ENCODE data around the gene UPF1. TPM values are rescaled to one million over a fixed set of nuclear protein-coding genes. Genes with fewer than 3 reads are reported as not detected.
"Not testable (repeated sequence)": the region's sequence is repeated elsewhere in the genome, so short reads cannot be mapped to it uniquely, and the experiment has no call there.

The UPF1 gene
- total RNA-seq, 1 experiment from 2014 or later: 111 TPM

- DNase-seq (ENCODE audit: low spot score): no peak
- in situ Hi-C loops (cut with HindIII; ENCODE audit: low sequenced_read_pairs): no loop called here
These were observed 73.3 kb downstream of the UPF1 start for GRCh38 chr19:18905058-18905456.

GRCh38 chr19:18905513-18906236, 73.9 kb downstream of the UPF1 start:
- in situ Hi-C loops (cut with HindIII; ENCODE audit: low sequenced_read_pairs): no loop called here
- DNase-seq (ENCODE audit: low spot score): no peak

- in situ Hi-C loops (cut with HindIII; ENCODE audit: low sequenced_read_pairs): no loop called here
- DNase-seq (ENCODE audit: low spot score): peak; percentile 49
These were observed 75.1 kb downstream of the UPF1 start for GRCh38 chr19:18906605-18907519.

- DNase-seq (ENCODE audit: low spot score): no peak
- in situ Hi-C loops (cut with HindIII; ENCODE audit: low sequenced_read_pairs): no loop called here
These were observed 77.3 kb downstream of the UPF1 start for GRCh38 chr19:18908917-18909619.

- in situ Hi-C loops (cut with HindIII; ENCODE audit: low sequenced_read_pairs): no loop called here
- no peak for DNase-seq (ENCODE audit: low spot score)
These were observed 78.3 kb downstream of the UPF1 start for GRCh38 chr19:18910010-18910409.

GRCh38 chr19:18910801-18911436, 79.2 kb downstream of the UPF1 start:
- DNase-seq (ENCODE audit: low spot score): no peak
- in situ Hi-C loops (cut with HindIII; ENCODE audit: low sequenced_read_pairs): no loop called here

- DNase-seq (ENCODE audit: low spot score): no peak
- in situ Hi-C loops (cut with HindIII; ENCODE audit: low sequenced_read_pairs): no loop called here
These were observed 81.2 kb downstream of the UPF1 start for GRCh38 chr19:18912933-18913332.

- in situ Hi-C loops (cut with HindIII; ENCODE audit: low sequenced_read_pairs): no loop called here
- DNase-seq (ENCODE audit: low spot score): no peak
These were observed 81.7 kb downstream of the UPF1 start for GRCh38 chr19:18913466-18913865.

- in situ Hi-C loops (cut with HindIII; ENCODE audit: low sequenced_read_pairs): no loop called here
- peak; percentile 60 for DNase-seq (ENCODE audit: low spot score)
These were observed 83.9 kb downstream of the UPF1 start for GRCh38 chr19:18915639-18916038.

- DNase-seq (ENCODE audit: low spot score); in situ Hi-C loops (cut with HindIII; ENCODE audit: low sequenced_read_pairs): not testable (repeated sequence)
These were observed 85.8 kb downstream of the UPF1 start for GRCh38 chr19:18917593-18917992.

Other genes starting within 250 kb of the UPF1 start
- 50.0 and 100 TPM in 2 replicates for gene REX1BD, start 243.2 kb upstream of the UPF1 start, total RNA-seq (2014; rRNA removed; shearing (Covaris generic))
- gene CRLF1, start 225.2 kb upstream of the UPF1 start, total RNA-seq (2014; rRNA removed; shearing (Covaris generic)): 148 and 169 TPM in 2 replicates
- 2.5 and 4.1 TPM in 2 replicates for gene TMEM59L, start 219.1 kb upstream of the UPF1 start, total RNA-seq (2014; rRNA removed; shearing (Covaris generic))
- gene KLHL26, start 194.9 kb upstream of the UPF1 start, total RNA-seq (2014; rRNA removed; shearing (Covaris generic)): 5.0 and 8.3 TPM in 2 replicates
- 2.1 and 2.7 TPM in 2 replicates for gene CRTC1, start 148.3 kb upstream of the UPF1 start, total RNA-seq (2014; rRNA removed; shearing (Covaris generic))
- 0.49 and 0.54 TPM in 2 replicates for gene COMP, start 40.7 kb upstream of the UPF1 start, total RNA-seq (2014; rRNA removed; shearing (Covaris generic))
- gene CERS1, start 64.2 kb downstream of the UPF1 start, total RNA-seq (2014; rRNA removed; shearing (Covaris generic)): 10.5 and 13.1 TPM in 2 replicates
- gene COPE, start 87.4 kb downstream of the UPF1 start, total RNA-seq (2014; rRNA removed; shearing (Covaris generic)): 410 and 516 TPM in 2 replicates
- 64.6 and 77.8 TPM in 2 replicates for gene DDX49, start 87.8 kb downstream of the UPF1 start, total RNA-seq (2014; rRNA removed; shearing (Covaris generic))
- gene HOMER3, start 109.3 kb downstream of the UPF1 start, total RNA-seq (2014; rRNA removed; shearing (Covaris generic)): 25.0 and 57.7 TPM in 2 replicates
- gene SUGP2, start 201.6 kb downstream of the UPF1 start, total RNA-seq (2014; rRNA removed; shearing (Covaris generic)): 37.5 and 62.9 TPM in 2 replicates
- gene ARMC6, start 201.6 kb downstream of the UPF1 start, total RNA-seq (2014; rRNA removed; shearing (Covaris generic)): 86.0 and 90.0 TPM in 2 replicates
- 2.3 and 3.0 TPM in 2 replicates for gene SLC25A42, start 232.0 kb downstream of the UPF1 start, total RNA-seq (2014; rRNA removed; shearing (Covaris generic))

All from G401 (cell line).